KMS-11 (cell line): ENCODE measurements around the gene SRSF2.
A peak's percentile ranks its signal among the peaks of the same experiment; 100 is the strongest.
"Not testable (repeated sequence)": the region's sequence is repeated elsewhere in the genome, so short reads cannot be mapped to it uniquely, and the experiment has no call there.

Experiments
- H2AFZ ChIP-seq: fragments of 200-600 bp; sonication (generic); 2 replicates; pipeline ENCODE4 v1.6.1; 2016; ENCODE audit warnings: antibody characterized with exemption, mixed run types, low read depth
- H3K27ac ChIP-seq: fragments of 200-600 bp; sonication (generic); 2 replicates; pipeline ENCODE4 v1.6.1; 2016; ENCODE audit warnings: mild to moderate bottlenecking, mixed run types
- H3K27me3 ChIP-seq: fragments of 200-600 bp; sonication (generic); 2 replicates; pipeline ENCODE4 v1.6.1; 2017; ENCODE audit warnings: mild to moderate bottlenecking, low read depth, mixed run types, moderate library complexity; ENCODE audit not compliant: insufficient read depth
- H3K36me3 ChIP-seq: fragments of 200-600 bp; sonication (generic); 2 replicates; pipeline ENCODE4 v1.6.1; 2017; ENCODE audit warnings: mild to moderate bottlenecking, mixed run types; ENCODE audit not compliant: insufficient read depth
- H3K4me1 ChIP-seq: fragments of 200-600 bp; sonication (generic); 2 replicates; pipeline ENCODE4 v1.6.1; 2016; ENCODE audit warnings: mild to moderate bottlenecking, low read depth, mixed run types; ENCODE audit not compliant: poor library complexity, severe bottlenecking
- H3K4me2 ChIP-seq: fragments of 200-600 bp; sonication (generic); 2 replicates; pipeline ENCODE4 v1.7.0; 2016; ENCODE audit warnings: mild to moderate bottlenecking, mixed run types
- H3K4me3 ChIP-seq: fragments of 200-600 bp; sonication (generic); IDR thresholded peaks from 2 replicates; pipeline ENCODE4 v1.6.1; 2017; ENCODE audit warnings: low read depth, low read length, mixed read lengths; ENCODE audit not compliant: insufficient read depth
- H3K79me2 ChIP-seq: fragments of 200-600 bp; sonication (generic); 2 replicates; pipeline ENCODE4 v1.6.1; 2016; ENCODE audit warnings: low read depth, mixed run types; ENCODE audit not compliant: insufficient read depth
- H3K9ac ChIP-seq: fragments of 200-600 bp; sonication (generic); 2 replicates; pipeline ENCODE4 v1.6.1; 2016; ENCODE audit warnings: mild to moderate bottlenecking, mixed run types
- H4K20me1 ChIP-seq: fragments of 200-600 bp; sonication (generic); 2 replicates; pipeline ENCODE4 v1.6.1; 2016; ENCODE audit warnings: mild to moderate bottlenecking, mixed run types; ENCODE audit not compliant: insufficient read depth
- CTCF ChIP-seq: fragments of 200-600 bp; sonication (generic); conservative IDR thresholded peaks from 2 replicates; pipeline ENCODE4 v1.6.1; 2017; ENCODE audit warnings: low read depth, mild to moderate bottlenecking, antibody characterized with exemption, low read length, moderate library complexity, mixed read lengths

Gene SRSF2

GRCh38 chr17:76733618-76733957, 3.5 kb downstream of the SRSF2 start:
- H3K4me2 ChIP-seq, result peak overlapping the region; percentile 96
- peak overlapping the region; percentile 95 for H3K27ac ChIP-seq
- peaks cover 38% of the 10 kb centered on the region for H3K36me3 ChIP-seq
- peaks cover 25% of the 10 kb centered on the region for H3K4me1 ChIP-seq
- no peak overlapping the region for H3K4me3 ChIP-seq
- peaks cover 29% of the 10 kb centered on the region for H4K20me1 ChIP-seq
- peak overlapping the region; percentile 98 for H3K9ac ChIP-seq
- H2AFZ ChIP-seq, result no peak overlapping the region
- H3K27me3 ChIP-seq, result no peaks in the 10 kb centered on the region
- no peak for TF ChIP-seq CTCF
- peaks cover 86% of the 10 kb centered on the region for H3K79me2 ChIP-seq

- H3K4me2 ChIP-seq, result peak overlapping the region; percentile 96; the same call in 1 of the 2 replicates
- peaks cover 86% of the 10 kb centered on the region for H3K79me2 ChIP-seq
- H3K36me3 ChIP-seq, result peaks cover 38% of the 10 kb centered on the region
- TF ChIP-seq CTCF, result no peak
- peak overlapping the region; percentile 98; the same call in 1 of the 2 replicates for H3K9ac ChIP-seq
- H2AFZ ChIP-seq, result no peak overlapping the region
- no peaks in the 10 kb centered on the region for H3K27me3 ChIP-seq
- peaks cover 29% of the 10 kb centered on the region for H4K20me1 ChIP-seq
- peaks cover 31% of the 10 kb centered on the region for H3K4me1 ChIP-seq
- no peak overlapping the region for H3K4me3 ChIP-seq
- H3K27ac ChIP-seq, result peak overlapping the region; percentile 95
These were observed 4.2 kb downstream of the SRSF2 start for GRCh38 chr17:76732734-76733617.

- peaks cover 38% of the 10 kb centered on the region for H3K4me1 ChIP-seq
- not testable (repeated sequence) for H3K4me3 ChIP-seq
These were observed 5.1 kb downstream of the SRSF2 start for GRCh38 chr17:76731800-76732733.

GRCh38 chr17:76727745-76728456, 9.2 kb downstream of the SRSF2 start:
- H3K79me2 ChIP-seq, result peaks cover 87% of the 10 kb centered on the region
- peaks cover 5% of the 10 kb centered on the region; the same call in 1 of the 2 replicates for H3K36me3 ChIP-seq
- no peak for TF ChIP-seq CTCF
- no peak overlapping the region for H3K4me3 ChIP-seq
- peak overlapping the region; percentile 89 for H3K4me2 ChIP-seq
- peak overlapping the region; percentile 97 for H3K9ac ChIP-seq
- H3K27ac ChIP-seq, result peak overlapping the region; percentile 98
- H3K27me3 ChIP-seq, result no peaks in the 10 kb centered on the region
- H4K20me1 ChIP-seq, result peaks cover 8% of the 10 kb centered on the region; the same call in 1 of the 2 replicates
- no peak overlapping the region for H2AFZ ChIP-seq
- peaks cover 42% of the 10 kb centered on the region for H3K4me1 ChIP-seq

More at GRCh38 chr17:76731800-76732733, 5.1 kb downstream of the SRSF2 start:
- Histone ChIP-seq H4K20me1 (peaks cover 29% of the 10 kb centered on the region), H3K9ac (peak overlapping the region; percentile 98; the same call in 1 of the 2 replicates), H3K4me2 (0 out of 2 replicates have a peak overlapping the region, but pooled peaks have one; percentile 96), H3K36me3 (peaks cover 38% of the 10 kb centered on the region), H3K27ac (peak overlapping the region; percentile 95), H3K79me2 (peaks cover 94% of the 10 kb centered on the region)
- not testable (repeated sequence) for H3K27me3 ChIP-seq, H2AFZ ChIP-seq
